Suprapubic skin (tissue), 4 donors: ENCODE measurements around the gene MSRB1. TPM values are rescaled to one million over a fixed set of nuclear protein-coding genes. Genes with fewer than 3 reads are reported as not detected.

ENCODE experiments used
- DNase-seq, 2 donors: peaks; one replicate each; pipeline ENCODE4 v3.0.0-alpha.2; 2019; ENCODE audit warnings: low spot score in 2 of 2
- H3K27ac ChIP-seq: fragments of 200-600 bp; sonication (generic); one replicate; pipeline ENCODE4 v1.5.1; 2019
- H3K27me3 ChIP-seq: fragments of 200-600 bp; sonication (generic); one replicate; pipeline ENCODE4 v1.5.1; 2019
- H3K36me3 ChIP-seq: fragments of 200-600 bp; sonication (generic); one replicate; pipeline ENCODE4 v1.5.1; 2019
- H3K4me1 ChIP-seq: fragments of 200-600 bp; sonication (generic); one replicate; pipeline ENCODE4 v1.5.1; 2019
- H3K4me3 ChIP-seq: fragments of 200-600 bp; sonication (generic); one replicate; pipeline ENCODE4 v1.5.1; 2019; ENCODE audit warnings: mild to moderate bottlenecking
- H3K9me3 ChIP-seq: fragments of 200-600 bp; sonication (generic); one replicate; pipeline ENCODE4 v1.5.1; 2019
- EP300 ChIP-seq: sonication (generic); formaldehyde crosslinking; IDR thresholded peaks from one replicate; pipeline ENCODE4 v1.6.1; 2017; ENCODE audit warnings: antibody characterized with exemption
- POLR2A ChIP-seq, 2 donors: fragments of 450-650 bp; IDR thresholded peaks; one replicate each; pipeline ENCODE4 v1.6.1; 2017; ENCODE audit warnings: antibody characterized with exemption in 2 of 2, mild to moderate bottlenecking in 2 of 2, moderate library complexity in 2 of 2
- POLR2AphosphoS5 ChIP-seq, 3 donors: sonication (generic); formaldehyde crosslinking; IDR thresholded peaks; one replicate each; pipeline ENCODE4 v1.6.1; 2017; ENCODE audit warnings: antibody characterized with exemption in 3 of 3
- WGBS: methylation state at CpG from one replicate; pipeline ENCODE4 v1.1.5; 2018; 5-methylcytosine and 5-hydroxymethylcytosine counted together
- total RNA-seq, 4 donors: library from RNA; depleted of rRNA; stranded (reverse); fragments of >200 nt; gene quantifications; one replicate each; pipeline ENCODE4 v1.1.0, GENCODE V29; 2016
- TF ChIP-seq, protein P1 (sequence below), 2 donors: fragments of 200-600 bp in 1 of 2; fragments of 450-650 bp in 1 of 2; sonication (generic) in 1 of 2; IDR thresholded peaks; one replicate each; pipeline ENCODE4 v1.5.1; 2016 to 2019; ENCODE audit warnings: antibody characterized with exemption in 2 of 2, mild to moderate bottlenecking in 1 of 2, moderate library complexity in 1 of 2

The MSRB1 gene
- total RNA-seq, 4 donors from 2014 or later: 14.9 to 28.6 (median 23.5) TPM

DNA sequence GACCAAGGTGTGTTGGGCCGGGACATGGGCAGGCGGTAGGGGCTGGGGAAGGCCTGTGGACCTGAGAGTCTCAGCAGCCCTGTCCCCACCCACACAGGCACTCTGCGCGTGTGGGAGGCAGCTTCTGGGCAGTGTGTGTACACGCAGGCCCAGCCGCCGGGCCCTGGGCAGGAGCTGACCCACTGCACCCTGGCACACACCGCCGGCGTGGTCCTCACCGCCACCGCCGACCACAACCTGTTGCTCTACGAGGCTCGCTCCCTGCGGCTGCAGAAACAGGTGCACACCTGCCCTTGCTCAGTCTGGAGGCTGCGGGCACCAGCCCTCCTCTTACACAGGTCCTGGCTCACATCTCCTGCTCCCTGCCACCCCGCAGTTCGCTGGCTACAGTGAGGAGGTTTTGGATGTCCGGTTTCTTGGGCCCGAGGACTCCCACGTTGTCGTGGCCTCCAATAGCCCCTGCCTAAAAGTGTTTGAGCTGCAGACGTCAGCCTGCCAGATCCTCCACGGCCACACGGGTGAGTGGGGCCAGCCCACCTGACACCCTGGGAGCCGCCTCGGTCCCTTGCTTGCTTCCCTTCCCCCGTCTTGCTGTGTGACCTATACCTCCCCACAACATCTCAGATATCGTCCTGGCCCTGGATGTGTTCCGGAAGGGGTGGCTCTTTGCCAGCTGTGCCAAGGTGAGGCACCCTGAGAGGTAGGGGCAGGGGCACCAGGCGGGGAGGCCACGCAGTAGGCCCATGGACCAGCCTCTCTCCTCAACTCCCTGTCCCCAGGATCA, 32.6 kb upstream of the MSRB1 start:
- DNase-seq: no peak
- no peak for TF ChIP-seq EP300
- no peak for TF ChIP-seq POLR2AphosphoS5 (IDR thresholded peaks at IDR 0.05)
- no peak for TF ChIP-seq POLR2A (IDR thresholded peaks at IDR 0.05)
- TF ChIP-seq, protein P1, sequence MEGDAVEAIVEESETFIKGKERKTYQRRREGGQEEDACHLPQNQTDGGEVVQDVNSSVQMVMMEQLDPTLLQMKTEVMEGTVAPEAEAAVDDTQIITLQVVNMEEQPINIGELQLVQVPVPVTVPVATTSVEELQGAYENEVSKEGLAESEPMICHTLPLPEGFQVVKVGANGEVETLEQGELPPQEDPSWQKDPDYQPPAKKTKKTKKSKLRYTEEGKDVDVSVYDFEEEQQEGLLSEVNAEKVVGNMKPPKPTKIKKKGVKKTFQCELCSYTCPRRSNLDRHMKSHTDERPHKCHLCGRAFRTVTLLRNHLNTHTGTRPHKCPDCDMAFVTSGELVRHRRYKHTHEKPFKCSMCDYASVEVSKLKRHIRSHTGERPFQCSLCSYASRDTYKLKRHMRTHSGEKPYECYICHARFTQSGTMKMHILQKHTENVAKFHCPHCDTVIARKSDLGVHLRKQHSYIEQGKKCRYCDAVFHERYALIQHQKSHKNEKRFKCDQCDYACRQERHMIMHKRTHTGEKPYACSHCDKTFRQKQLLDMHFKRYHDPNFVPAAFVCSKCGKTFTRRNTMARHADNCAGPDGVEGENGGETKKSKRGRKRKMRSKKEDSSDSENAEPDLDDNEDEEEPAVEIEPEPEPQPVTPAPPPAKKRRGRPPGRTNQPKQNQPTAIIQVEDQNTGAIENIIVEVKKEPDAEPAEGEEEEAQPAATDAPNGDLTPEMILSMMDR (IDR thresholded peaks at IDR 0.05): no peak
- H3K36me3 ChIP-seq: peaks cover 46% of the 10 kb centered on the region
- no peak overlapping the region for H3K4me3 ChIP-seq
- H3K27me3 ChIP-seq: peaks cover 21% of the 10 kb centered on the region
- 95% methylated on average over 20 of the region's 33 CpGs for WGBS
- H3K4me1 ChIP-seq: peaks cover 51% of the 10 kb centered on the region
- H3K9me3 ChIP-seq: no peaks in the 10 kb centered on the region
- H3K27ac ChIP-seq: no peak overlapping the region

DNA sequence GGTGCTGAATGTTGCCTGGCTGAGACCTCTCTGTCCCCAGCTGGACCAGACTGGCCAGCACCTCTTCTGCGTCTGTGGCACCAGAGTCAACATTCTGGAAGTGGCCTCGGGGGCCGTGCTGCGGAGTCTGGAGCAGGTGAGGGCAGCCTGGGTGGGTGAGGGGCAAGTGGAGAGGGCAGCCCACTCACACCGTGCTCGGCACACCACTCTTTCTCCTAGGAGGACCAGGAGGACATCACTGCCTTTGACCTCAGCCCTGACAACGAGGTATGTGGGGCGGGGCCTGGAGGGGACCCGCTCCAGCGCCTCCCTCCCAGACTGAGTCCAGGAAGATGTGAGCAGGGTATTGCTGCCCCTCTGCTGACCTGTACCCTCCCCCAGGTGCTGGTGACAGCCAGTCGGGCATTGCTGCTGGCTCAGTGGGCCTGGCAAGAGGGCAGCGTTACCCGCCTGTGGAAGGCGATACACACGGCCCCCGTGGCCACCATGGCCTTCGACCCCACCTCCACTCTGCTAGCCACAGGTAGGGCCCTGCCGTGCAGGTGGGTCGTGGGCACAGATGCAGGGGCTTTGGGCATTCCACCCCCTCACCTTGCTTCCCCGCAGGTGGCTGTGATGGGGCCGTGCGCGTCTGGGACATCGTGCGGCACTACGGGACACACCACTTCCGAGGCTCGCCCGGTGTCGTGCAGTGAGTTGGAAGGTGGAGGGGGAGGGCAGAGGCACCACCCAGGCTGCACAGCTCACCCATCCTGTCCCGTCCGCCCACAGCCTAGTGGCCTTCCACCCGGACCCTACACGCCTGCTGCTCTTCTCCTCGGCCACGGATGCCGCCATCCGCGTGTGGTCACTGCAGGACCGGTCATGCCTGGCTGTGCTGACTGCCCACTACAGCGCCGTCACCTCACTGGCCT, 31.4 kb upstream of the MSRB1 start:
- Histone ChIP-seq H3K36me3 (peaks cover 46% of the 10 kb centered on the region), H3K9me3 (no peaks in the 10 kb centered on the region), H3K4me1 (peaks cover 40% of the 10 kb centered on the region), H3K27me3 (peaks cover 20% of the 10 kb centered on the region), H3K27ac (no peak overlapping the region), H3K4me3 (no peak overlapping the region)
- 97% methylated on average over 28 of the region's 42 CpGs for WGBS
- DNase-seq: no peak
- TF ChIP-seq POLR2A (IDR thresholded peaks at IDR 0.05): no peak
- no peak for TF ChIP-seq POLR2AphosphoS5 (IDR thresholded peaks at IDR 0.05)
- TF ChIP-seq, protein P1 (IDR thresholded peaks at IDR 0.05): no peak
- TF ChIP-seq EP300: no peak

DNA sequence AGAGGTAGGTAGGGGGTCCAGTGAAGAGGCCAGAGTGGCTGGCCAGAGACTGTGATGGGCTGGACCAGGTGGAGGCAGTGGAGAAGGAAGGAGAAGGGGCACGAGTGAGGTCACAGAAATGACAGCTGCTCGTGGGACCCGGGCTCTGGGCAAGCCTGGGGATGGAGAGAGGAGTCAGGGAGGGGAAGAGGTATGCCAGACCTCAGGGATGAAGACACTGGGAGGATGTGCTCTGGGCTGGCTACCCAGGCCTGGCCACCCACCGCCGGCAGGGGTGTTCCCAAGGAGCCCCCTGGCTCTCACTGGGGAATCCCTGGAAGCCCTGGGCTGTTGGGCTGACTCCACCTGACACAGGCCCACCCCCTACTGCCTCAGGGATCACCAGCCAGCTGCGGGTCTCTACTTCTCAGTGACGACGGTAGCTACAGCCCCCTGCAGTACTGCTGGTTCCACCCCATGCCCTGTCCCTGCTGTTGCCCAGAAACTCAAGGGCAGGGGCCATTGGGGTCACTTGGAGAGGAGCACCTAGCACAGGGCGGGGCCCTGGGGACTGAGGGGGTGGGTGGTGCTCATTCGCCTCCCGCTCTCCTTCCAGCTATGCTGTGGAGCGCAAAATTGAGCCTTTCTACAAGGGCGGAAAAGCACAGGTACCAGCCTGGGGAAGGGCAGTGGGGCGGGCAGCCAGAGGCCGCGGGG, 30.6 kb upstream of the MSRB1 start:
- Histone ChIP-seq H3K4me3 (no peak overlapping the region), H3K4me1 (peaks cover 33% of the 10 kb centered on the region), H3K36me3 (peaks cover 46% of the 10 kb centered on the region), H3K27ac (no peak overlapping the region), H3K9me3 (no peaks in the 10 kb centered on the region), H3K27me3 (peaks cover 12% of the 10 kb centered on the region)
- no peak for TF ChIP-seq EP300
- TF ChIP-seq POLR2AphosphoS5 (IDR thresholded peaks at IDR 0.05): no peak
- TF ChIP-seq POLR2A (IDR thresholded peaks at IDR 0.05): no peak
- TF ChIP-seq, protein P1 (IDR thresholded peaks at IDR 0.05): no peak
- WGBS: 87% methylated on average over 16 of the region's 16 CpGs
- no peak for DNase-seq

DNA sequence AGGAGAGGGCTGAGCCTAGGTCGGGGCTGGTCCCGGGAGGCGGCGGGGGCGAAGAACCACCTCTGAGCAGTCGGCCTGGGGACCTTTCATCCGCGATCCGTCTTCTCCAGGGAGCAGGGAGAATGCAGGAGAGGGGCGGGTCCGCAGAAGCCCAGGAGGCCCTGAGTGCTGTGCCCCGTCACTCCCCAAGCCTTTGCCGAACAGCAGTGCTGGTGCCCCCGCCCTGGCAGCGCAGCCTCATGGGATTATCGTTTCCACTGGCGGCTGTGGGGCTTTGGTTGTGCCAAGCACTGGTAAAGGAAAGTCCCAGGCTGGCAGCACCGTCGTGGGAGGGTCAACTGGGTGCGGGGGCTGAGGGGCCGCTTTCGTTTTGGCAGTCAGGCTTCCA, 29.5 kb upstream of the MSRB1 start:
- TF ChIP-seq POLR2A (IDR thresholded peaks at IDR 0.05) (no peak), POLR2AphosphoS5 (IDR thresholded peaks at IDR 0.05) (no peak), EP300 (no peak)
- TF ChIP-seq, protein P1 (IDR thresholded peaks at IDR 0.05): no peak
- peaks cover 28% of the 10 kb centered on the region for H3K4me1 ChIP-seq
- H3K27ac ChIP-seq: peak overlapping the region; percentile 93
- H3K9me3 ChIP-seq: no peaks in the 10 kb centered on the region
- peak overlapping the region; percentile 85 for H3K4me3 ChIP-seq
- peaks cover 36% of the 10 kb centered on the region for H3K36me3 ChIP-seq
- 2% methylated on average over 5 of the region's 22 CpGs for WGBS
- H3K27me3 ChIP-seq: peaks cover 4% of the 10 kb centered on the region
- DNase-seq: peak in 1 of 2 donors; percentile 74
